Mesendoderm (in vitro differentiated cells): ENCODE measurements around the gene DUSP3. TPM values are rescaled to one million over a fixed set of nuclear protein-coding genes. Genes with fewer than 3 reads are reported as not detected.

Experiments
- DNase-seq: peaks from one replicate; pipeline ENCODE4 v3.0.0; 2013
- H2AK5ac ChIP-seq: 2 replicates; pipeline ENCODE4 v1.6.1; 2013; ENCODE audit warnings: low read length, inconsistent platforms
- H2BK120ac ChIP-seq: 2 replicates; pipeline ENCODE4 v1.6.1; 2013; ENCODE audit warnings: low read depth, mild to moderate bottlenecking, low read length, moderate library complexity, mixed read lengths
- H2BK15ac ChIP-seq: replicated peaks from 2 replicates; pipeline ENCODE4 v1.6.1; 2013; ENCODE audit warnings: low read depth, mild to moderate bottlenecking, moderate library complexity
- H2BK5ac ChIP-seq: 2 replicates; pipeline ENCODE4 v1.6.1; 2013; ENCODE audit warnings: low read length, inconsistent platforms
- H3K18ac ChIP-seq: 2 replicates; pipeline ENCODE4 v1.6.1; 2013; ENCODE audit warnings: mild to moderate bottlenecking, low read length, mixed read lengths
- H3K23ac ChIP-seq: one replicate; pipeline ENCODE4 v1.6.1; 2013; ENCODE audit warnings: low read length
- H3K27ac ChIP-seq: 2 replicates; pipeline ENCODE4 v1.5.1; 2013; ENCODE audit warnings: low read depth, mild to moderate bottlenecking, inconsistent platforms, low read length, moderate library complexity
- H3K27me3 ChIP-seq: 2 replicates; pipeline ENCODE4 v1.6.1; 2013; ENCODE audit warnings: low read length, control low read depth, mild to moderate bottlenecking, inconsistent platforms; ENCODE audit not compliant: insufficient read depth, poor library complexity
- H3K36me3 ChIP-seq: 2 replicates; pipeline ENCODE4 v1.6.1; 2013; ENCODE audit warnings: low read length, inconsistent platforms; ENCODE audit not compliant: control insufficient read depth, insufficient read depth
- H3K4ac ChIP-seq: one replicate; pipeline ENCODE4 v1.6.1; 2013; ENCODE audit warnings: low read depth, mild to moderate bottlenecking, low read length, moderate library complexity
- H3K4me1 ChIP-seq: 2 replicates; pipeline ENCODE4 v1.6.1; 2013; ENCODE audit warnings: low read depth, low read length, inconsistent platforms; ENCODE audit not compliant: control insufficient read depth
- H3K4me2 ChIP-seq: 2 replicates; pipeline ENCODE4 v1.6.1; 2013; ENCODE audit warnings: low read length
- H3K4me3 ChIP-seq: 2 replicates; pipeline ENCODE4 v1.5.1; 2013; ENCODE audit warnings: mild to moderate bottlenecking, low read length
- H3K56ac ChIP-seq: one replicate; pipeline ENCODE4 v1.6.1; 2013; ENCODE audit warnings: low read length
- H3K79me1 ChIP-seq: 2 replicates; pipeline ENCODE4 v1.6.1; 2013; ENCODE audit warnings: low read length, inconsistent platforms
- H3K79me2 ChIP-seq: 2 replicates; pipeline ENCODE4 v1.6.1; 2013; ENCODE audit warnings: mild to moderate bottlenecking, low read length; ENCODE audit not compliant: control insufficient read depth, insufficient read depth
- H3K9ac ChIP-seq: 2 replicates; pipeline ENCODE4 v1.6.1; 2013; ENCODE audit warnings: low read length, inconsistent platforms
- H4K5ac ChIP-seq: one replicate; pipeline ENCODE4 v1.6.1; 2013; ENCODE audit warnings: low read length
- H4K8ac ChIP-seq: one replicate; pipeline ENCODE4 v1.6.1; 2013; ENCODE audit warnings: low read depth, mild to moderate bottlenecking, control low read depth, low read length, moderate library complexity
- WGBS: extraction: QIAGEN DNeasy Blood & Tissue Kit; methylation state at CpG from one replicate; pipeline ENCODE4 v1.1.7; 2013; ENCODE audit warnings: low lambda C conversion rate, missing lambda C conversion rate; ENCODE audit not compliant: insufficient coverage; ENCODE audit errors: extremely low coverage; 5-methylcytosine and 5-hydroxymethylcytosine counted together
- polyA plus RNA-seq, 2 experiments: library from polyadenylated mRNA; stranded (reverse); fragments of 200-250 nt; gene quantifications; one replicate each; pipeline ENCODE4 v1.2.3, GENCODE V29; 2013

DUSP3 gene
- polyA plus RNA-seq (2013, experiment 1 of 2): 21.5 TPM
- polyA plus RNA-seq (2013, experiment 2 of 2): 21.8 TPM

GRCh38 chr17:43778337-43779144, at the start of gene DUSP3:
Gene DUSP3, minus strand, starts transcription at chr17:43778977. Its CDS starts 53 bp downstream, at chr17:43778924.
- H3K9ac ChIP-seq: peak within 1 kb of the TSS; percentile 93
- peaks cover 6% of the 10 kb centered on the region for H3K4me1 ChIP-seq
- peak within 1 kb of the TSS; percentile 83 for H3K4me3 ChIP-seq
- H2BK15ac ChIP-seq: no peak within 1 kb of the TSS
- peaks cover 3% of the 10 kb centered on the region for H3K79me2 ChIP-seq
- H2AK5ac ChIP-seq: no peak within 1 kb of the TSS
- H3K27me3 ChIP-seq: no peaks in the 10 kb centered on the region
- H3K4me2 ChIP-seq: peak within 1 kb of the TSS; percentile 61
- H2BK5ac ChIP-seq: peak within 1 kb of the TSS; percentile 22
- no CpG with 5 or more reads among the region's 100 CpGs for WGBS
- H3K4ac ChIP-seq: peak within 1 kb of the TSS; percentile 93
- no peak within 1 kb of the TSS for H2BK120ac ChIP-seq
- H3K36me3 ChIP-seq: no peaks in the 10 kb centered on the region
- H3K23ac ChIP-seq: no peak within 1 kb of the TSS
- H3K27ac ChIP-seq: peak within 1 kb of the TSS; percentile 84
- DNase-seq: peak; percentile 98
- peak within 1 kb of the TSS; percentile 91 for H3K18ac ChIP-seq
- H3K79me1 ChIP-seq: peaks cover 12% of the 10 kb centered on the region
- H3K56ac ChIP-seq: peak within 1 kb of the TSS; percentile 99
- no peak within 1 kb of the TSS for H4K5ac ChIP-seq
- no peak within 1 kb of the TSS for H4K8ac ChIP-seq

DNA sequence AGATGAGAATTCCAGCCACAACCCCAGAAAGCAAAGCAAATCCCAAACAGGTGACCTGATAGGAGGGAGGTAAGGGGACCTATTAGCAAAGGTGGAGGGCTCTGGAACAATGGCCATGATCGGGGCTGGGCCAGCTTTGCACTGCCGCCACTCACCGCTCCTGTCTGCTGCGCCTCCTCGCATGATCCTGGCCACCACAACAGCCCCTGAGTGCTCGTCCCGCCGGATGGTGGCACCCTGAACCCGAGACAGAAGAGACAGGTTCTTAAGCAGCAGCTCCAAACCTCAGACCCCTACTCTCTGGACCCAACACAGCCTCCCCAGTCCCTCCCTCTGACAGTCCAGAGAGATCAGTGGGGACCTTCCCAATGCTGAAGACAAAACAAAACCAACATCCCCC, 48.8 kb upstream of the DUSP3 start:
- no CpG with 5 or more reads among the region's 9 CpGs for WGBS
- no peak overlapping the region for H3K18ac ChIP-seq
- no peaks in the 10 kb centered on the region for H3K79me1 ChIP-seq
- H3K27ac ChIP-seq: no peak overlapping the region
- H3K4me3 ChIP-seq: no peak overlapping the region
- no peak overlapping the region for H4K8ac ChIP-seq
- no peaks in the 10 kb centered on the region for H3K4me1 ChIP-seq
- no peaks in the 10 kb centered on the region for H3K27me3 ChIP-seq
- H2BK120ac ChIP-seq: no peak overlapping the region
- H2BK5ac ChIP-seq: no peak overlapping the region
- H2AK5ac ChIP-seq: no peak overlapping the region
- H4K5ac ChIP-seq: no peak overlapping the region
- DNase-seq: no peak
- H3K4ac ChIP-seq: no peak overlapping the region
- no peak overlapping the region for H2BK15ac ChIP-seq
- no peaks in the 10 kb centered on the region for H3K79me2 ChIP-seq
- H3K9ac ChIP-seq: no peak overlapping the region
- no peak overlapping the region for H3K4me2 ChIP-seq
- no peak overlapping the region for H3K23ac ChIP-seq
- H3K56ac ChIP-seq: no peak overlapping the region
- no peaks in the 10 kb centered on the region for H3K36me3 ChIP-seq

DNA sequence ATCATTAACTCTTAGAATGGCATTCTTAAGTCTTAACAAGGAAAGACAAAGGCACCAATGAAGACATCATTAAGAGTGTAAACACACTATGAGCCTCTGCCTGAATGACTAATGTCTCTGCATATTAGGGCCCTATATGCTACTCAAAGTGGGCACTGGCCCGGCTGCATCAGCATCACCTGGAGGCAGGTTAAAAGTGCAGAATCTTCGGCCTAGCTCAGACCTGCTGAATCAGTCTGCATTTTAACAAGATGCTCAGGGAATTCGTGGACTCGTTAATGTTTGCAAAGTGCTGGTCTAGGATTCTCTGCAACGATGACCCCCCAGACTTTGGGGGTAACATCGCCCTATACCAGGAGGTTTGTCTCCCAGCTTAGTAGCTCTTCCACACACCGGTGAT, 47.4 kb upstream of the DUSP3 start:
- Histone ChIP-seq H3K23ac (no peak overlapping the region), H3K4me1 (no peaks in the 10 kb centered on the region), H3K4me2 (no peak overlapping the region), H4K8ac (no peak overlapping the region), H3K27ac (no peak overlapping the region), H3K4me3 (no peak overlapping the region), H3K56ac (no peak overlapping the region), H3K9ac (no peak overlapping the region), H2BK120ac (no peak overlapping the region), H2BK15ac (no peak overlapping the region), H3K4ac (no peak overlapping the region), H3K18ac (no peak overlapping the region), H3K79me1 (no peaks in the 10 kb centered on the region), H4K5ac (no peak overlapping the region), H2AK5ac (no peak overlapping the region), H3K79me2 (no peaks in the 10 kb centered on the region), H2BK5ac (no peak overlapping the region), H3K36me3 (no peaks in the 10 kb centered on the region), H3K27me3 (no peaks in the 10 kb centered on the region)
- no CpG with 5 or more reads among the region's 7 CpGs for WGBS
- no peak for DNase-seq

DNA sequence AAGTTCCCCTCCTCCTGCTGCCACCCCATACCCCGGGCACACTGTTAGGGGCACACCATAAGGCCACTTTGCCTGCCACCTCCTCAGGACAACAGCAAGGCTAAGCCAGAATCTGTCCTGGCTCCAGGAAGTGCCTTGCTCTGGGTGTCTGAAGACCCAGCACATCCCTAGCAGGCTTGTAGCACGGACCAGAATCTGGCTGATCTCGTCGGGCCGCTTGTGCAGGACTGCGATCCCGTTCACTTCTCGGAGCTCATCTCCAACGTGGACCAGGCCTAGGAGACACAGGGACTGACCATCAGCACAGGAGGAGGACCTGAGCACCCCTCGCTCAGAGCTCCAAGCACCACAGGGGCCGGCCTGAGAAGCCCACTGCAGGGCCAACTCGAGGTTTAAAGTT, 46.8 kb upstream of the DUSP3 start:
- Histone ChIP-seq H3K4me3 (no peak overlapping the region), H3K79me2 (no peaks in the 10 kb centered on the region), H4K8ac (no peak overlapping the region), H4K5ac (no peak overlapping the region), H3K18ac (no peak overlapping the region), H3K27ac (no peak overlapping the region), H3K27me3 (no peaks in the 10 kb centered on the region), H3K4me2 (no peak overlapping the region), H3K79me1 (no peaks in the 10 kb centered on the region), H3K4ac (no peak overlapping the region), H3K9ac (no peak overlapping the region), H2BK15ac (no peak overlapping the region), H3K23ac (no peak overlapping the region), H2BK5ac (no peak overlapping the region), H2BK120ac (no peak overlapping the region), H3K4me1 (no peaks in the 10 kb centered on the region), H3K36me3 (no peaks in the 10 kb centered on the region), H2AK5ac (no peak overlapping the region), H3K56ac (no peak overlapping the region)
- no peak for DNase-seq
- no CpG with 5 or more reads among the region's 12 CpGs for WGBS

DNA sequence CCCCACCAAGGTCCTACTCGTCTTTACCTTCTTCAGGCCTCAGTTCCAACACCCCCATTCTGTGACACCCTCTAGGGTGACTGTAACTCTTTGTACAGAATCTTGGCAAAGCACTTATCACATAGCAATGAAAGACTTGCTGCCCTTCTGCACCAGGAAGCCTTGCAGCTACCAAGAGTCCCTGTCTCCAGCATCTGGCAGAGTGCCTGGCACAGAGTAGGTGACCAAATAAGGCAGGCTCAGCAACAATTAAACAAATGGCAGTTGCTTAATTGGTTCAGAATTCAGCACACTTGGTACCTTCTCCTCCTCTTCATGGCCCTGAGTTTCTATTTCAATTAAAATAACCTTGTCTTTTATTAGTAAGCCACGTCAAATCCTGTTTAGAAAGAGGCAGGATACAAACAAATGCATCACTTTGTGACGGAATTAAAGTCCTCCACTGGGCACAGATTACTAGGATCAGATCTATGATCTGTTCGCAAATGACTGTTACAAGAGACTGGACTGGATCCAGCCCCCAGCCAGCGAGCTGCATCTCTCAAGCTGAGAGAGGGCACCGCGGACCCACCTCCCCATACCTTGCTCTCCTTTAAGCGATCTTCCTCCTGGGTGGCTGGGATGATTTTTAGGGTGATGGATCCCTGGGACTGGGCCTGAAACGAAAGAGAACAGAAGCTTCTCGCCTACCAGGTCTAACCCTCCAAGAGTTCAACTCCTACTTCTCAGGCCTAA, 44.7 kb upstream of the DUSP3 start:
- no peaks in the 10 kb centered on the region for H3K4me1 ChIP-seq
- no peak overlapping the region for H2AK5ac ChIP-seq
- no peak overlapping the region for H3K56ac ChIP-seq
- no peak overlapping the region for H4K8ac ChIP-seq
- no peaks in the 10 kb centered on the region for H3K79me1 ChIP-seq
- H3K27me3 ChIP-seq: no peaks in the 10 kb centered on the region
- H3K4me2 ChIP-seq: no peak overlapping the region
- H3K23ac ChIP-seq: no peak overlapping the region
- no peak overlapping the region for H3K18ac ChIP-seq
- DNase-seq: no peak
- H3K4ac ChIP-seq: no peak overlapping the region
- H2BK15ac ChIP-seq: no peak overlapping the region
- H2BK120ac ChIP-seq: no peak overlapping the region
- no peaks in the 10 kb centered on the region for H3K36me3 ChIP-seq
- H2BK5ac ChIP-seq: no peak overlapping the region
- no peak overlapping the region for H4K5ac ChIP-seq
- no peak overlapping the region for H3K9ac ChIP-seq
- H3K4me3 ChIP-seq: no peak overlapping the region
- no peaks in the 10 kb centered on the region for H3K79me2 ChIP-seq
- WGBS: no CpG with 5 or more reads among the region's 10 CpGs
- H3K27ac ChIP-seq: no peak overlapping the region
